ENCODE measurements around the gene RFX5.

Gene RFX5

GRCh38 chr1:151325231-151325630, 21.8 kb downstream of the RFX5 start:
- no peak for DNase-seq (ENCODE audit: low read depth in 3 of 3)

GRCh38 chr1:151324390-151324930, 22.6 kb downstream of the RFX5 start:
- DNase-seq (ENCODE audit: low read depth in 3 of 3), result no peak

GRCh38 chr1:151318975-151319374, 28.1 kb downstream of the RFX5 start:
- no peak for DNase-seq (ENCODE audit: low read depth in 3 of 3)

- no peak for DNase-seq (ENCODE audit: low read depth in 3 of 3)
These were observed 31.4 kb downstream of the RFX5 start for GRCh38 chr1:151315565-151316235.

- no peak for DNase-seq (ENCODE audit: low read depth in 3 of 3)
These were observed 32.7 kb downstream of the RFX5 start for GRCh38 chr1:151314137-151314875.

GRCh38 chr1:151313501-151313900, 33.6 kb downstream of the RFX5 start:
- DNase-seq (ENCODE audit: low read depth in 3 of 3), result no peak

GRCh38 chr1:151312826-151313225, 34.2 kb downstream of the RFX5 start:
- DNase-seq (ENCODE audit: low read depth in 3 of 3), result no peak

GRCh38 chr1:151312411-151312810, 34.6 kb downstream of the RFX5 start:
- DNase-seq (ENCODE audit: low read depth in 3 of 3), result no peak

GRCh38 chr1:151311589-151312331, 35.3 kb downstream of the RFX5 start:
- DNase-seq (ENCODE audit: low read depth in 3 of 3), result peak; percentile 69 to 85 (median 84)

- DNase-seq (ENCODE audit: low read depth in 3 of 3), result no peak
These were observed 36.0 kb downstream of the RFX5 start for GRCh38 chr1:151311011-151311410.

- DNase-seq (ENCODE audit: low read depth in 3 of 3), result no peak
These were observed 37.2 kb downstream of the RFX5 start for GRCh38 chr1:151309811-151310323.

- DNase-seq (ENCODE audit: low read depth in 3 of 3), result no peak
These were observed 52.1 kb downstream of the RFX5 start for GRCh38 chr1:151294742-151295462.

- DNase-seq (ENCODE audit: low read depth in 3 of 3), result no peak
These were observed 54.0 kb downstream of the RFX5 start for GRCh38 chr1:151293093-151293492.

GRCh38 chr1:151292207-151293030, 54.6 kb downstream of the RFX5 start:
- DNase-seq (ENCODE audit: low read depth in 3 of 3), result no peak

GRCh38 chr1:151290709-151291303, 56.2 kb downstream of the RFX5 start:
- no peak for DNase-seq (ENCODE audit: low read depth in 3 of 3)
